ENCODE results near the gene SNAPIN. TPM values are rescaled to one million over a fixed set of nuclear protein-coding genes. Genes with fewer than 3 reads are reported as not detected.
A peak's percentile ranks its signal among the peaks of the same experiment; 100 is the strongest.

The SNAPIN gene
- total RNA-seq, 4 donors from 2014 or later, result 47.8 to 71.9 (median 63.3) TPM

DNA sequence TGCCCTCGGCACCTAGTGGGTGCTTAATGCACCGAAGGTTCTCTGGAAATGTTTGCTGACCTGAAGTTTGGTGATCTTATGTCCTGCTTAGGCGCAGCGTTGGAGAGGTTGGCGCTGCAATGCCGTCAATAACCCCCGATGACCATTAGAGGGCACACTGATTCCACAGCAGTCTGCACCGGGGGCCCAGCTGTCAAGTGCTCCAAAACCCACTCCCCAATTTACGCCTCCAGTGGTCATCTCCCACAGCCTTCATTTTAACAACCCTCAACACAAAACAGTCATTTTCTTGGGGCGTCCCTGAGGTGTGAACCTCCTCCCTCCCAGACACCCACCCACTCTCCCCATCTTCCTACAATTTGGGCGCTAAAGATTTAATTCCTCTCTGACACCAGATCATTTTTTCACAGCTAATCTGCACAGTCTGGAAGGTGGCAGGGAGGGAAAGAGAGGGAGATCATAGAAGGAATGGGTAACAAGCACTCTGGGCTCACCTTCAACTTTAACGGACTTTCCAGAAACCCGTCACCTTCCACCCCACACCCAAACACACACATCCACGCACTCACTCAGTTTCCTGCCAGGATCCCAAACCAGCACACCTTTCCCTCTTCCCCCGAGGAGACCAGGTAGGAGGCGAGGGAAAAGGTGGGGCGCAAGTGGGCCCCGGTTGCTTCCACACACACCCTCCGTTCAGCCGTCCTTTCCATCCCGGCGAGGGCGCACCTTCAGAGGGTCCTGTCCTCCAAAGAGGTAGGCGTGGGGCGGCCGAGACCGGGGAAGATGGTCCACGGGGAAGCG is 19.4 kb downstream of the SNAPIN start:
- Histone ChIP-seq H3K4me3 (peak overlapping the region; percentile 58 to 78 (median 62)), H3K4me1 (peaks cover 21 to 36% (median 35%) of the 10 kb centered on the region in 4 donors), H3K27ac (replicated peaks in 1 of 4) (peak overlapping the region; percentile 68 to 79 (median 72)), H3K27me3 (peaks cover 0 to 29% (median 5%) of the 10 kb centered on the region in 4 donors), H3K36me3 (peaks cover 0 to 17% (median 6%) of the 10 kb centered on the region in 4 donors), H3K9me3 (no peaks in the 10 kb centered on the region)
- intact Hi-C loops (cut with DNase I), result loop anchor here (2.0 to 5.0 kb wide), 2 partner anchors 71 to 309 kb away; partner anchors contain the start of gene RAB13
- no peak for TF ChIP-seq POLR2AphosphoS5 (IDR thresholded peaks at IDR 0.05)
- TF ChIP-seq CTCF (IDR thresholded peaks at IDR 0.05), result peak; percentile 85 to 93 (median 89)
- WGBS, result 3% methylated on average over 21 of the region's 29 CpGs
- no peak for DNase-seq (ENCODE audit: extremely low spot score)

DNA sequence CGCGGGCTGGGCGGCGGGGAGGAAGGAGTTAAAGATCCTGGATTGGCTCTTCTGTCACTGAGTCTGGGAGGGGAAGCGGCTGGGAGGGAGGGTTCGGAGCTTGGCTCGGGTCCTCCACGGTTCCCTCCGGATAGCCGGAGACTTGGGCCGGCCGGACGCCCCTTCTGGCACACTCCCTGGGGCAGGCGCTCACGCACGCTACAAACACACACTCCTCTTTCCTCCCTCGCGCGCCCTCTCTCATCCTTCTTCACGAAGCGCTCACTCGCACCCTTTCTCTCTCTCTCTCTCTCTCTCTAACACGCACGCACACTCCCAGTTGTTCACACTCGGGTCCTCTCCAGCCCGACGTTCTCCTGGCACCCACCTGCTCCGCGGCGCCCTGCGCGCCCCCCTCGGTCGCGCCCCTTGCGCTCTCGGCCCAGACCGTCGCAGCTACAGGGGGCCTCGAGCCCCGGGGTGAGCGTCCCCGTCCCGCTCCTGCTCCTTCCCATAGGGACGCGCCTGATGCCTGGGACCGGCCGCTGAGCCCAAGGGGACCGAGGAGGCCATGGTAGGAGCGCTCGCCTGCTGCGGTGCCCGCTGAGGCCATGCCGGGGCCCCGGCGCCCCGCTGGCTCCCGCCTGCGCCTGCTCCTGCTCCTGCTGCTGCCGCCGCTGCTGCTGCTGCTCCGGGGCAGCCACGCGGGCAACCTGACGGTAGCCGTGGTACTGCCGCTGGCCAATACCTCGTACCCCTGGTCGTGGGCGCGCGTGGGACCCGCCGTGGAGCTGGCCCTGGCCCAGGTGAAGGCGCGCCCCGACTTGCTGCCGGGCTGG is 20.2 kb downstream of the SNAPIN start, which contains the start of gene NPR1:
TSS of gene NPR1 (plus strand) at position 170 of the 818 bp plus-strand sequence. CDS start at position 591, 421 bp downstream.
- H3K4me3 ChIP-seq, result peak within 1 kb of the TSS; percentile 58 to 78 (median 62)
- peaks cover 0 to 25% (median 9%) of the 10 kb centered on the region in 4 donors for H3K36me3 ChIP-seq
- WGBS, result under 1% methylated on average over 32 of the region's 78 CpGs
- no peaks in the 10 kb centered on the region for H3K9me3 ChIP-seq
- H3K27ac ChIP-seq (replicated peaks in 1 of 4), result peak within 1 kb of the TSS; percentile 68 to 79 (median 72)
- DNase-seq (ENCODE audit: extremely low spot score), result no peak
- peaks cover 21 to 38% (median 35%) of the 10 kb centered on the region in 4 donors for H3K4me1 ChIP-seq
- H3K27me3 ChIP-seq, result peaks cover 0 to 29% (median 5%) of the 10 kb centered on the region in 4 donors
- peak; percentile 22 to 70 for TF ChIP-seq POLR2AphosphoS5 (IDR thresholded peaks at IDR 0.05)
- no peak for TF ChIP-seq CTCF (IDR thresholded peaks at IDR 0.05)
- intact Hi-C loops (cut with DNase I), result loop anchor here (2.0 to 5.0 kb wide), 2 partner anchors 70 to 309 kb away; partner anchors contain the start of gene RAB13

GRCh38 chr1:153679337-153680119 is 21.0 kb downstream of the SNAPIN start:
- no peak for DNase-seq (ENCODE audit: extremely low spot score)
- Histone ChIP-seq H3K4me1 (peaks cover 21 to 40% (median 35%) of the 10 kb centered on the region in 4 donors), H3K4me3 (peak overlapping the region; percentile 58 to 78 (median 62)), H3K27ac (replicated peaks in 1 of 4) (peak overlapping the region; percentile 68 to 79 (median 72)), H3K27me3 (peaks cover 0 to 29% (median 5%) of the 10 kb centered on the region in 4 donors), H3K36me3 (peaks cover 0 to 28% (median 9%) of the 10 kb centered on the region in 4 donors), H3K9me3 (no peaks in the 10 kb centered on the region)
- intact Hi-C loops (cut with DNase I), result loop anchor here (2.0 to 5.0 kb wide), 2 partner anchors 69 to 308 kb away; partner anchors contain the start of gene RAB13
- 14% methylated on average over 20 of the region's 73 CpGs for WGBS
- TF ChIP-seq CTCF (IDR thresholded peaks at IDR 0.05) (peak; percentile 6 to 29 (median 7)), POLR2A (IDR thresholded peaks at IDR 0.05; ENCODE audit: low read depth) (no peak)

GRCh38 chr1:153680120-153680403 is 21.6 kb downstream of the SNAPIN start:
- intact Hi-C loops (cut with DNase I), result no loop called here
- DNase-seq (ENCODE audit: extremely low spot score), result no peak
- Histone ChIP-seq H3K4me1 (peaks cover 21 to 40% (median 35%) of the 10 kb centered on the region in 4 donors), H3K9me3 (no peaks in the 10 kb centered on the region), H3K4me3 (peak overlapping the region; percentile 58 to 78 (median 62)), H3K27me3 (peaks cover 0 to 29% (median 5%) of the 10 kb centered on the region in 4 donors), H3K27ac (replicated peaks in 1 of 4) (peak overlapping the region; percentile 68 to 79 (median 72)), H3K36me3 (peaks cover 0 to 34% (median 12%) of the 10 kb centered on the region in 4 donors)
- WGBS, result 40% methylated on average over 10 of the region's 10 CpGs
- TF ChIP-seq EP300 (IDR thresholded peaks at IDR 0.05), result no peak
- no peak for TF ChIP-seq POLR2A (IDR thresholded peaks at IDR 0.05; ENCODE audit: low read depth)
- no peak for TF ChIP-seq POLR2AphosphoS5 (IDR thresholded peaks at IDR 0.05)
